T-helper 17 cell (primary cell): ENCODE data around the gene PREX1. TPM values are rescaled to one million over a fixed set of nuclear protein-coding genes. Genes with fewer than 3 reads are reported as not detected.
"Not testable (repeated sequence)": the region's sequence is repeated elsewhere in the genome, so short reads cannot be mapped to it uniquely, and the experiment has no call there.

Experiments used
- ATAC-seq: fragments of 150-1000 bp; cut with Tn5 transposase; 2 replicates; pipeline ENCODE4 v1.10.0; 2021; ENCODE audit warnings: mild to moderate bottlenecking, moderate library complexity
- DNase-seq, 3 donors: peaks; one replicate each; pipeline versions ENCODE4 v3.0.0 to v3.0.0-alpha.2; 2020 to 2021
- H3K9me3 ChIP-seq: one replicate; pipeline ENCODE4 v1.7.0; 2013; ENCODE audit warnings: low read length, mild to moderate bottlenecking; ENCODE audit not compliant: control insufficient read depth, poor library complexity, severe bottlenecking
- H3K27ac Mint-ChIP-seq: one replicate; pipeline ENCODE4 v1.8.0; 2022; ENCODE audit warnings: mild to moderate bottlenecking, moderate library complexity, mixed read lengths
- H3K27me3 Mint-ChIP-seq: one replicate; pipeline ENCODE4 v1.8.0; 2022; ENCODE audit warnings: mixed read lengths
- H3K36me3 Mint-ChIP-seq: one replicate; pipeline ENCODE4 v1.8.0; 2022; ENCODE audit warnings: low read depth, mixed read lengths
- H3K4me1 Mint-ChIP-seq: one replicate; pipeline ENCODE4 v1.8.0; 2022; ENCODE audit warnings: mild to moderate bottlenecking, mixed read lengths
- H3K4me3 Mint-ChIP-seq: one replicate; pipeline ENCODE4 v1.8.0; 2022; ENCODE audit warnings: mild to moderate bottlenecking, moderate library complexity, mixed read lengths
- total RNA-seq, 4 donors: library from RNA in 2 of 4; stranded (reverse) in 2 of 4; gene quantifications; one replicate each; pipeline ENCODE4 v1.2.3 and lab custom pipeline; 2022 to 2026

Gene PREX1
- 100 to 1,000 TPM; 188 to 200 TPM for total RNA-seq
- total RNA-seq (lab: John Stamatoyannopoulos, UW) = 539 to 608 reads per million in 2 donors

- H3K36me3 Mint-ChIP-seq = peaks cover 2% of the 10 kb centered on the region
- H3K27ac Mint-ChIP-seq = peak within 1 kb of the TSS; percentile 86
- peaks cover 31% of the 10 kb centered on the region for H3K4me1 Mint-ChIP-seq
- no peaks in the 10 kb centered on the region for H3K27me3 Mint-ChIP-seq
- ATAC-seq = peak; percentile 77
- no peaks in the 10 kb centered on the region for H3K9me3 ChIP-seq
- peak within 1 kb of the TSS; percentile 96 for H3K4me3 Mint-ChIP-seq
- peak; percentile 81 to 87 (median 83) for DNase-seq
Observed at GRCh38 chr20:48827855-48828733, at the start of gene PREX1. PREX1 (minus strand) TSS chr20:48827999; CDS start chr20:48827860, 139 bp downstream.

- no peak for ATAC-seq
- no peak overlapping the region for H3K4me3 Mint-ChIP-seq
- no peaks in the 10 kb centered on the region for H3K27me3 Mint-ChIP-seq
- no peak overlapping the region for H3K27ac Mint-ChIP-seq
- DNase-seq = no peak
- H3K9me3 ChIP-seq = no peaks in the 10 kb centered on the region
- H3K4me1 Mint-ChIP-seq = peaks cover 10% of the 10 kb centered on the region
- H3K36me3 Mint-ChIP-seq = no peaks in the 10 kb centered on the region
Observed at GRCh38 chr20:48877304-48877703, 49.5 kb upstream of the PREX1 start.

GRCh38 chr20:48875914-48876240, 48.1 kb upstream of the PREX1 start:
- no peaks in the 10 kb centered on the region for H3K27me3 Mint-ChIP-seq
- ATAC-seq = no peak
- peak overlapping the region; percentile 21 for H3K27ac Mint-ChIP-seq
- peaks cover 12% of the 10 kb centered on the region for H3K4me1 Mint-ChIP-seq
- no peak for DNase-seq
- no peaks in the 10 kb centered on the region for H3K36me3 Mint-ChIP-seq
- H3K9me3 ChIP-seq = no peaks in the 10 kb centered on the region
- H3K4me3 Mint-ChIP-seq = no peak overlapping the region

GRCh38 chr20:48875233-48875913, 47.6 kb upstream of the PREX1 start:
- ATAC-seq (no peak), DNase-seq (no peak)
- Mint-ChIP-seq H3K4me3 (no peak overlapping the region), H3K36me3 (no peaks in the 10 kb centered on the region), H3K27me3 (no peaks in the 10 kb centered on the region), H3K4me1 (peaks cover 12% of the 10 kb centered on the region), H3K27ac (peak overlapping the region; percentile 21)
- no peaks in the 10 kb centered on the region for H3K9me3 ChIP-seq

GRCh38 chr20:48869442-48869841, 41.6 kb upstream of the PREX1 start:
- H3K27ac Mint-ChIP-seq, ATAC-seq, H3K9me3 ChIP-seq, H3K4me3 Mint-ChIP-seq, H3K27me3 Mint-ChIP-seq, DNase-seq, H3K36me3 Mint-ChIP-seq, H3K4me1 Mint-ChIP-seq: not testable (repeated sequence)

- H3K27ac Mint-ChIP-seq = no peak overlapping the region
- no peaks in the 10 kb centered on the region for H3K9me3 ChIP-seq
- H3K4me1 Mint-ChIP-seq = peaks cover 8% of the 10 kb centered on the region
- H3K27me3 Mint-ChIP-seq = no peaks in the 10 kb centered on the region
- no peak overlapping the region for H3K4me3 Mint-ChIP-seq
- no peaks in the 10 kb centered on the region for H3K36me3 Mint-ChIP-seq
- ATAC-seq (no peak), DNase-seq (no peak)
Observed at GRCh38 chr20:48866936-48867335, 39.1 kb upstream of the PREX1 start.

- Mint-ChIP-seq H3K27me3 (no peaks in the 10 kb centered on the region), H3K36me3 (no peaks in the 10 kb centered on the region), H3K4me1 (peaks cover 8% of the 10 kb centered on the region), H3K27ac (no peak overlapping the region), H3K4me3 (no peak overlapping the region)
- ATAC-seq = no peak
- no peak for DNase-seq
- no peaks in the 10 kb centered on the region for H3K9me3 ChIP-seq
Observed at GRCh38 chr20:48864738-48865318, 37.0 kb upstream of the PREX1 start.

- DNase-seq (no peak), ATAC-seq (no peak)
- Mint-ChIP-seq H3K4me1 (peaks cover 8% of the 10 kb centered on the region), H3K27ac (no peak overlapping the region), H3K4me3 (no peak overlapping the region), H3K27me3 (no peaks in the 10 kb centered on the region), H3K36me3 (no peaks in the 10 kb centered on the region)
- H3K9me3 ChIP-seq = no peaks in the 10 kb centered on the region
Observed at GRCh38 chr20:48864254-48864653, 36.5 kb upstream of the PREX1 start.

GRCh38 chr20:48862279-48862678, 34.5 kb upstream of the PREX1 start:
- no peak overlapping the region for H3K4me3 Mint-ChIP-seq
- no peak for ATAC-seq

GRCh38 chr20:48861444-48861843, 33.6 kb upstream of the PREX1 start:
- H3K4me1 Mint-ChIP-seq = peaks cover 5% of the 10 kb centered on the region
- H3K9me3 ChIP-seq = no peaks in the 10 kb centered on the region
- no peaks in the 10 kb centered on the region for H3K27me3 Mint-ChIP-seq
- H3K27ac Mint-ChIP-seq = no peak overlapping the region
- ATAC-seq = no peak
- no peak for DNase-seq
- H3K36me3 Mint-ChIP-seq = no peaks in the 10 kb centered on the region
- no peak overlapping the region for H3K4me3 Mint-ChIP-seq

More at GRCh38 chr20:48862279-48862678, 34.5 kb upstream of the PREX1 start:
- Mint-ChIP-seq H3K27ac (no peak overlapping the region), H3K36me3 (no peaks in the 10 kb centered on the region), H3K27me3 (no peaks in the 10 kb centered on the region), H3K4me1 (peaks cover 5% of the 10 kb centered on the region)
- DNase-seq = no peak
- no peaks in the 10 kb centered on the region for H3K9me3 ChIP-seq

- no peaks in the 10 kb centered on the region for H3K36me3 Mint-ChIP-seq
- H3K27ac Mint-ChIP-seq = peak overlapping the region; percentile 39
- H3K4me3 Mint-ChIP-seq = no peak overlapping the region
- H3K27me3 Mint-ChIP-seq = no peaks in the 10 kb centered on the region
- no peaks in the 10 kb centered on the region for H3K9me3 ChIP-seq
- no peak for DNase-seq
- peaks cover 10% of the 10 kb centered on the region for H3K4me1 Mint-ChIP-seq
- ATAC-seq = no peak
Observed at GRCh38 chr20:48858075-48858790, 30.4 kb upstream of the PREX1 start.

GRCh38 chr20:48856130-48856529, 28.3 kb upstream of the PREX1 start:
- Mint-ChIP-seq H3K4me1 (peaks cover 5% of the 10 kb centered on the region), H3K27me3 (no peaks in the 10 kb centered on the region), H3K36me3 (no peaks in the 10 kb centered on the region), H3K4me3 (no peak overlapping the region), H3K27ac (no peak overlapping the region)
- H3K9me3 ChIP-seq = no peaks in the 10 kb centered on the region
- DNase-seq = no peak
- no peak for ATAC-seq

GRCh38 chr20:48855046-48855445, 27.2 kb upstream of the PREX1 start:
- ATAC-seq = no peak
- Mint-ChIP-seq H3K36me3 (no peaks in the 10 kb centered on the region), H3K27ac (no peak overlapping the region), H3K27me3 (peaks cover 2% of the 10 kb centered on the region), H3K4me1 (peaks cover 5% of the 10 kb centered on the region), H3K4me3 (no peak overlapping the region)
- DNase-seq = no peak
- H3K9me3 ChIP-seq = no peaks in the 10 kb centered on the region
